ENCODE data around the gene ITIH3.

GRCh38 chr3:52790741-52791140 is 3.9 kb upstream of the ITIH3 start:
- no peak for TF ChIP-seq CTCF (IDR thresholded peaks at IDR 0.05)
- TF ChIP-seq POLR2A (IDR thresholded peaks at IDR 0.05): no peak

All from esophagus squamous epithelium (tissue), 4 donors.